HCT116 (cell line): Measurements from ENCODE around the gene IQGAP2. TPM values are rescaled to one million over a fixed set of nuclear protein-coding genes. Genes with fewer than 3 reads are reported as not detected.

Experiments used
- ATAC-seq: fragments of 200-7000 bp; cut with Tn5 transposase; 2 replicates; pipeline ENCODE4 v1.9.1; 2020; ENCODE audit warnings: mild to moderate bottlenecking, moderate library complexity
- BruUV-seq: library from RNA; stranded (reverse); fragments of 400-500 nt; replicated peaks from 2 replicates; lab custom pipeline; 2021; lab: Mats Ljungman, UMichigan
- CTCF ChIA-PET: fragments of 300-600 bp; sonication (Branson Sonifier 250); formaldehyde crosslinking; loops from one replicate; lab custom pipeline; 2021; ENCODE audit warnings: antibody characterized with exemption; lab: Charles Lee
- POLR2A ChIA-PET: fragments of 300-600, 350-600 bp; sonication (Branson Sonifier 250); formaldehyde crosslinking; loops from one replicate; lab custom pipeline; 2021; ENCODE audit warnings: antibody characterized with exemption; lab: Charles Lee
- RAD21 ChIA-PET, 2 experiments: fragments of 300-600 bp; sonication (Branson Sonifier 250); formaldehyde crosslinking; loops; one replicate each; lab custom pipeline; 2023; ENCODE audit warnings: low total read pairs in 2 of 2; ENCODE audit not compliant: uncharacterized antibody in 2 of 2, unreplicated experiment in 2 of 2, low non-redundant PET in 1 of 2; lab: Charles Lee
- DNase-seq: peaks from one replicate; pipeline ENCODE4 v3.0.0-alpha.2; 2010; ENCODE audit warnings: low read depth, low spot score
- H2AFZ ChIP-seq: fragments of 200-600 bp; shearing (Covaris generic), sonication (generic); 2 replicates; pipeline ENCODE4 v1.6.1; 2017; ENCODE audit warnings: low read depth, mixed run types, mixed read lengths, antibody characterized with exemption, low read length; ENCODE audit not compliant: poor library complexity, severe bottlenecking
- H3K27ac ChIP-seq: 2 replicates; pipeline ENCODE4 v1.5.1; 2012; ENCODE audit warnings: low read depth, low read length
- H3K27me3 ChIP-seq: fragments of 200-600 bp; sonication (generic); 2 replicates; pipeline ENCODE4 v1.6.1; 2016; ENCODE audit warnings: mixed run types, low read length, mixed read lengths; ENCODE audit not compliant: insufficient read depth
- H3K36me3 ChIP-seq, 2 experiments: fragments of 200-500 bp in 1 of 2; fragments of 200-600 bp in 1 of 2; sonication (Bioruptor generic) in 1 of 2; sonication (generic) in 1 of 2; 2 replicates each; pipeline versions ENCODE4 v1.5.1 to v1.6.1; 2014 to 2016; ENCODE audit warnings: low read length in 2 of 2, inconsistent platforms in 1 of 2, mixed read lengths in 1 of 2, mixed run types in 1 of 2; ENCODE audit not compliant: insufficient read depth in 2 of 2, control insufficient read depth in 1 of 2
- H3K4me1 ChIP-seq, 2 experiments: fragments of 200-600 bp in 1 of 2; sonication (generic) in 1 of 2; 2 replicates each; pipeline versions ENCODE4 v1.5.1 to v1.6.1; 2012 to 2017; ENCODE audit warnings: low read length in 2 of 2, inconsistent platforms in 1 of 2, mild to moderate bottlenecking in 1 of 2, mixed read lengths in 1 of 2, mixed run types in 1 of 2, moderate library complexity in 1 of 2; ENCODE audit not compliant: insufficient read depth in 2 of 2, control insufficient read depth in 1 of 2
- H3K4me2 ChIP-seq: fragments of 200-600 bp; sonication (generic); 2 replicates; pipeline ENCODE4 v1.6.1; 2017; ENCODE audit warnings: mixed run types, low read length, mixed read lengths
- H3K4me3 ChIP-seq, 2 experiments: fragments of 200-600 bp in 1 of 2; sonication (generic) in 1 of 2; replicated peaks in 1 of 2; 2 replicates each; pipeline ENCODE4 v1.5.1; 2011 to 2016; ENCODE audit warnings: low read length in 2 of 2, control low read depth in 1 of 2, low read depth in 1 of 2, mild to moderate bottlenecking in 1 of 2, mixed read lengths in 1 of 2, mixed run types in 1 of 2
- H3K79me2 ChIP-seq: fragments of 200-600 bp; sonication (generic); 2 replicates; pipeline ENCODE4 v1.6.1; 2017; ENCODE audit warnings: mild to moderate bottlenecking, mixed run types, low read length, moderate library complexity, mixed read lengths; ENCODE audit not compliant: insufficient read depth
- H3K9ac ChIP-seq: fragments of 200-600 bp; sonication (generic); 2 replicates; pipeline ENCODE4 v1.6.1; 2016; ENCODE audit warnings: low read length, mixed read lengths
- H3K9me2 ChIP-seq: fragments of 200-600 bp; sonication (generic), shearing (Covaris generic); 2 replicates; pipeline ENCODE4 v1.6.1; 2017; ENCODE audit warnings: mixed run types, mild to moderate bottlenecking, moderate library complexity; ENCODE audit not compliant: insufficient read depth
- H3K9me3 ChIP-seq, 2 experiments: fragments of 200-500 bp in 1 of 2; fragments of 200-600 bp in 1 of 2; sonication (Bioruptor generic) in 1 of 2; sonication (generic) in 1 of 2; 2 replicates each; pipeline ENCODE4 v1.6.1; 2014 to 2017; ENCODE audit warnings: low read length in 2 of 2, mixed read lengths in 2 of 2, inconsistent platforms in 1 of 2, low read depth in 1 of 2, mild to moderate bottlenecking in 1 of 2, mixed run types in 1 of 2, moderate library complexity in 1 of 2; ENCODE audit not compliant: control insufficient read depth in 1 of 2, insufficient read depth in 1 of 2
- H4K20me1 ChIP-seq: fragments of 200-600 bp; sonication (generic), shearing (Covaris generic); 2 replicates; pipeline ENCODE4 v1.6.1; 2017; ENCODE audit warnings: mixed run types, mild to moderate bottlenecking, moderate library complexity; ENCODE audit not compliant: insufficient read depth
- CEBPB ChIP-seq: IDR thresholded peaks from 2 replicates; pipeline ENCODE4 v1.6.1; 2012; ENCODE audit warnings: low read depth
- CTCF ChIP-seq, 3 experiments: fragments of 200-600 bp in 1 of 3; sonication (generic) in 1 of 3; IDR thresholded peaks in 2 of 3; conservative IDR thresholded peaks in 1 of 3; 2 replicates each; pipeline ENCODE4 v1.5.1; 2012 to 2017; ENCODE audit warnings: low read depth in 2 of 3, low read length in 2 of 3, antibody characterized with exemption in 1 of 3, borderline replicate concordance in 1 of 3, control low read depth in 1 of 3, mild to moderate bottlenecking in 1 of 3, mixed read lengths in 1 of 3, mixed run types in 1 of 3, moderate library complexity in 1 of 3; ENCODE audit not compliant: insufficient read depth in 1 of 3
- ELF1 ChIP-seq: IDR thresholded peaks from 2 replicates; pipeline ENCODE4 v1.6.1; 2012; ENCODE audit warnings: low read depth, borderline replicate concordance
- EZH2 ChIP-seq: fragments of 200-600 bp; sonication (generic); IDR thresholded peaks from 2 replicates; pipeline ENCODE4 v1.6.1; 2017; ENCODE audit warnings: antibody characterized with exemption, mixed run types
- JUND ChIP-seq: IDR thresholded peaks from 2 replicates; pipeline ENCODE4 v1.6.1; 2012
- MAX ChIP-seq: IDR thresholded peaks from 2 replicates; pipeline ENCODE4 v1.6.1; 2012
- POLR2A ChIP-seq: IDR thresholded peaks from 2 replicates; pipeline ENCODE4 v1.7.0; 2011; ENCODE audit warnings: borderline replicate concordance; ENCODE audit not compliant: insufficient read depth, insufficient read length; ENCODE audit errors: extremely low read depth
- REST ChIP-seq: IDR thresholded peaks from 2 replicates; pipeline ENCODE4 v1.6.1; 2012; ENCODE audit warnings: low read depth
- SP1 ChIP-seq: IDR thresholded peaks from 2 replicates; pipeline ENCODE4 v1.6.1; 2012; ENCODE audit warnings: low read depth
- SRF ChIP-seq: IDR thresholded peaks from 2 replicates; pipeline ENCODE4 v1.6.1; 2012; ENCODE audit warnings: low read depth
- YY1 ChIP-seq: IDR thresholded peaks from 2 replicates; pipeline ENCODE4 v1.6.1; 2011; ENCODE audit warnings: low read length, low read depth, moderate library complexity, mild to moderate bottlenecking; ENCODE audit not compliant: insufficient replicate concordance; ENCODE audit errors: extremely low read depth
- ZFX ChIP-seq: fragments of 450-650 bp; IDR thresholded peaks from 2 replicates; pipeline ENCODE4 v1.6.1; 2017
- intact Hi-C: fragments of 100-400 bp; cut with micrococcal nuclease; formaldehyde crosslinking; loops from 2 replicates; pipeline ENCODE4 v1.10.0; 2022
- total RNA-seq: library from RNA; stranded (reverse); gene quantifications from one replicate; pipeline ENCODE4 v1.2.1, GENCODE V29; 2021; ENCODE audit not compliant: unreplicated experiment
- TF ChIP-seq, protein P1 (sequence below): IDR thresholded peaks from 2 replicates; pipeline ENCODE4 v1.6.1; 2012

IQGAP2 gene
- total RNA-seq, 1 experiment from 2014 or later = 2.0 TPM

- no peak overlapping the region for H2AFZ ChIP-seq
- no peaks in the 10 kb centered on the region for H3K9me2 ChIP-seq
- H3K36me3 ChIP-seq = no peaks in the 10 kb centered on the region
- CTCF ChIA-PET = no interaction called here
- no peak overlapping the region for H3K4me2 ChIP-seq
- TF ChIP-seq POLR2A (no peak), SP1 (no peak), MAX (no peak), SRF (no peak), ZFX (no peak), CEBPB (no peak), EZH2 (no peak), YY1 (no peak)
- TF ChIP-seq, protein P1, sequence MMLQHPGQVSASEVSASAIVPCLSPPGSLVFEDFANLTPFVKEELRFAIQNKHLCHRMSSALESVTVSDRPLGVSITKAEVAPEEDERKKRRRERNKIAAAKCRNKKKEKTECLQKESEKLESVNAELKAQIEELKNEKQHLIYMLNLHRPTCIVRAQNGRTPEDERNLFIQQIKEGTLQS = no peak
- DNase-seq (no peak), ATAC-seq (no peak)
- H3K4me3 ChIP-seq = no peak overlapping the region
- H3K79me2 ChIP-seq = no peaks in the 10 kb centered on the region
- BruUV-seq = no TSS peak
- no peaks in the 10 kb centered on the region for H4K20me1 ChIP-seq
- no peak overlapping the region for H3K27ac ChIP-seq
- intact Hi-C loops = no loop called here
- POLR2A ChIA-PET = no interaction called here
- H3K9ac ChIP-seq = no peak overlapping the region
- no peaks in the 10 kb centered on the region for H3K4me1 ChIP-seq
- H3K9me3 ChIP-seq = no peaks in the 10 kb centered on the region
- RAD21 ChIA-PET = no interaction called here
- H3K27me3 ChIP-seq = no peaks in the 10 kb centered on the region
These were observed 19.1 kb downstream of the IQGAP2 start for GRCh38 chr5:76422227-76422626.

DNA sequence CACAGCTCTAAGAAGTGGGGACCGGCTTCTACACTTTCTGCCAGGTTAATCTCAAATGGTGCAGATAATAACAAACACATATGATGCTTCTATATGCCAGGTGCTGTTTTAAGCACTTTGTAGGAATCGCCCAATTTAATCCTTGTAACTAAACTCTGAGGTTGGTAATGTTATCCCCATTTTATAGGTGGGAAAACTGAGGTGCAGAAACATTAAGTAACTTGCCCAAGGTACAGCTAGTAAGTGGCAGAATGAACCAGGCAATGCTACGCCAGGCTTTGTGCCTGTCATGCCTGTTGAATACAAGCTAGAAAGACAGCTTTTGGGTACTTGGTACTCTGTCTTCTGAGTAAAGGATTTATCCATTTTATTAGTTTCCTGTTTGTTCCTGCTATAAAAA lies 19.7 kb downstream of the IQGAP2 start:
- H3K36me3 ChIP-seq = no peaks in the 10 kb centered on the region
- intact Hi-C loops = no loop called here
- H3K79me2 ChIP-seq = no peaks in the 10 kb centered on the region
- H3K4me2 ChIP-seq = no peak overlapping the region
- H3K9me3 ChIP-seq = no peaks in the 10 kb centered on the region
- ChIA-PET CTCF (no interaction called here), RAD21 (no interaction called here), POLR2A (no interaction called here)
- BruUV-seq = no TSS peak
- no peaks in the 10 kb centered on the region for H3K9me2 ChIP-seq
- H3K9ac ChIP-seq = no peak overlapping the region
- no peaks in the 10 kb centered on the region for H3K4me1 ChIP-seq
- no peak for ATAC-seq
- H3K27me3 ChIP-seq = no peaks in the 10 kb centered on the region
- no peak overlapping the region for H3K27ac ChIP-seq
- no peaks in the 10 kb centered on the region for H4K20me1 ChIP-seq
- H2AFZ ChIP-seq = no peak overlapping the region
- H3K4me3 ChIP-seq = no peak overlapping the region
- no peak for DNase-seq
- no peak for TF ChIP-seq CTCF (IDR thresholded peaks at IDR 0.05 in 2 of 3, conservative IDR thresholded peaks at IDR 0.05 in 1 of 3; ENCODE audit: borderline replicate concordance in 1 of 3, insufficient read depth in 1 of 3, low read depth in 2 of 3, low read length in 2 of 3)
- TF ChIP-seq SRF = no peak
- no peak for TF ChIP-seq ELF1
- TF ChIP-seq REST = no peak
- no peak for TF ChIP-seq EZH2
- TF ChIP-seq, protein P1 = no peak
- no peak for TF ChIP-seq JUND
- no peak for TF ChIP-seq SP1
